GM21576 (cell line): ENCODE results near the gene MANBA.
A peak's percentile ranks its signal among the peaks of the same experiment; 100 is the strongest.
"Not testable (repeated sequence)": the region's sequence is repeated elsewhere in the genome, so short reads cannot be mapped to it uniquely, and the experiment has no call there.

Experiments
- ATAC-seq: cut with Tn5 transposase; IDR thresholded peaks from one replicate; pipeline ENCODE4 v1.9.1; 2021; ENCODE audit warnings: mild to moderate bottlenecking, moderate library complexity; ENCODE audit not compliant: unreplicated experiment

MANBA gene

GRCh38 chr4:102764901-102765300 lies 4.1 kb upstream of the MANBA start:
- ATAC-seq: no peak

- ATAC-seq: no peak
Measured at GRCh38 chr4:102761906-102762305, 1.1 kb upstream of the MANBA start.

GRCh38 chr4:102761296-102761701 lies 531 bp upstream of the MANBA start:
- ATAC-seq: peak; percentile 14

- peak; percentile 50 for ATAC-seq
Measured at GRCh38 chr4:102759831-102760644, 730 bp downstream of the MANBA start.

- no peak for ATAC-seq
Measured at GRCh38 chr4:102758241-102759160, 2.3 kb downstream of the MANBA start.

- no peak for ATAC-seq
Measured at GRCh38 chr4:102757681-102758080, 3.1 kb downstream of the MANBA start.

- no peak for ATAC-seq
Measured at GRCh38 chr4:102754044-102754443, 6.7 kb downstream of the MANBA start.

GRCh38 chr4:102751941-102752340 lies 8.8 kb downstream of the MANBA start:
- no peak for ATAC-seq

GRCh38 chr4:102743352-102743751 lies 17.4 kb downstream of the MANBA start:
- peak; percentile 100 for ATAC-seq

- not testable (repeated sequence) for ATAC-seq
Measured at GRCh38 chr4:102738802-102739201, 22.0 kb downstream of the MANBA start.

- ATAC-seq: no peak
Measured at GRCh38 chr4:102736636-102737549, 23.9 kb downstream of the MANBA start.

GRCh38 chr4:102735582-102735981 lies 25.2 kb downstream of the MANBA start:
- ATAC-seq: no peak

- peak; percentile 100 for ATAC-seq
Measured at GRCh38 chr4:102734591-102735385, 26.0 kb downstream of the MANBA start.

- peak; percentile 3 for ATAC-seq
Measured at GRCh38 chr4:102734116-102734515, 26.7 kb downstream of the MANBA start.

GRCh38 chr4:102733084-102733483 lies 27.7 kb downstream of the MANBA start:
- no peak for ATAC-seq

- ATAC-seq: no peak
Measured at GRCh38 chr4:102732678-102733077, 28.1 kb downstream of the MANBA start.

- ATAC-seq: no peak
Measured at GRCh38 chr4:102730968-102731533, 29.7 kb downstream of the MANBA start.

- ATAC-seq: not testable (repeated sequence)
Measured at GRCh38 chr4:102729486-102729885, 31.3 kb downstream of the MANBA start.

- not testable (repeated sequence) for ATAC-seq
Measured at GRCh38 chr4:102726919-102727318, 33.8 kb downstream of the MANBA start.

GRCh38 chr4:102726068-102726467 lies 34.7 kb downstream of the MANBA start:
- ATAC-seq: no peak
